ENCODE measurements around the gene ARHGAP26. TPM values are rescaled to one million over a fixed set of nuclear protein-coding genes. Genes with fewer than 3 reads are reported as not detected.

Gene ARHGAP26
- total RNA-seq, 2 donors from 2014 or later, result 15.7 to 23.4 TPM

DNA sequence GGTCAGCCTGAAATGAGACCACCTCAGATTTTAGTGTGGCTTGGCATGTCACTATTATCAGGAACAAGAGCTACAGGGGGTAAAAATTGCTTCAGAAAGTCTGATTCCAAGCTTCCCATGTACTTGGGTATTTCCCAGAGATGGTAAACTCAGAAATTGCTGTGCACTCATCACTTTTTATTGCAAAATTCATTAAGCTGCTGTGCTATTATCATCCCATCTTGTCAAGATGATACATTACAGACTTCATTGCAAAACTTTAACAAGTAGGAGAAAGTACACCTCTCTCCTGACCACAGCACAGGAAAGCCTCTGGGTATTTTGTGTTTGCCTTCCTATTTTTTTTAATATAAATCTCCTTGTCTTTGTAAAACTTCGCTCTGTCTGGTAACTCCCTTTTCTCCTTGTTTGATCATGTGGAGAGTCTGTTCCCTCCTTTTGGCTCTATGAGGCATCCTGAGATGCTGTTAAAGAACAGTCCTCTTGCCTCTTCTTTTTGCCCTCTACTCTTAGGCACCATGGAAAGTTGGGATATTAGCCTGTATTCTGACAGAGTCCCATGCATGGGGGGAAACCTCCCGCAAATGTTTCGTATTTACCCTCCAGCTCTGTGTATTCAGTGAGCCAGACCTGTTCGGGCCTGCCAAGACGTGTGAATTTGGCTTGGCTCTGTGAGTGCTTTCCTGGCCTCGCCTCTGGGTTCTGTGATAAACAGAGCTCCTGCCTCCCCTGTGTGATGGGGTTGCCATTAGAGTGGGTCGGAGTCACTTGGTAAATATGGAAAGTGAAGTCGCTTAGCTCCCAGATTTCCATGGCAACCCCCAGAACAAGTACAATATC lies 372.6 kb downstream of the ARHGAP26 start:
- H3K9me3 Mint-ChIP-seq, result no peaks in the 10 kb centered on the region
- no peak overlapping the region for H3K27ac Mint-ChIP-seq
- no peak for DNase-seq (ENCODE audit: low spot score in 2 of 2)
- no peak for ATAC-seq
- H3K36me3 Mint-ChIP-seq, result no peaks in the 10 kb centered on the region

DNA sequence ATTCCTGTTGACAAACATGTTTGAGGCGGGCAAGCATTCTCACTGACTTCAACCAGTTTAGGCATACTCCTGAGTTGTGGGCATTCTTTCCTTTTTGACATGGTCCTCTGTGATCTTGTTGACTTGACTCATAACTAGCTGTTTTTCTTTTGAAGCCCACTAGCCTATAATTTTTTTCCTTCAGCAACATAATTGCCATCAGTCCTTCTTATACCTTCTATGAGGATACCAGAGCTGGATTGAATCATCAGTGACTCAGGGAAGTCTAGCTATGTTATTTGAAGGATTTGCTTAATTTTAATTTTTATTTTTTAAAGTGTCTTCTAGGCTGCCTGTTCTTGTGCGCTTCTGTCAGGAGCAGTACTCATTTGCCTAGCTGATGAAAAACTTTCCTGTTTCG lies 373.8 kb downstream of the ARHGAP26 start:
- Mint-ChIP-seq H3K27ac (no peak overlapping the region), H3K36me3 (peaks cover 0 to 4% of the 10 kb centered on the region in 2 donors), H3K9me3 (no peaks in the 10 kb centered on the region)
- ATAC-seq, result no peak
- DNase-seq (ENCODE audit: low spot score in 2 of 2), result no peak

DNA sequence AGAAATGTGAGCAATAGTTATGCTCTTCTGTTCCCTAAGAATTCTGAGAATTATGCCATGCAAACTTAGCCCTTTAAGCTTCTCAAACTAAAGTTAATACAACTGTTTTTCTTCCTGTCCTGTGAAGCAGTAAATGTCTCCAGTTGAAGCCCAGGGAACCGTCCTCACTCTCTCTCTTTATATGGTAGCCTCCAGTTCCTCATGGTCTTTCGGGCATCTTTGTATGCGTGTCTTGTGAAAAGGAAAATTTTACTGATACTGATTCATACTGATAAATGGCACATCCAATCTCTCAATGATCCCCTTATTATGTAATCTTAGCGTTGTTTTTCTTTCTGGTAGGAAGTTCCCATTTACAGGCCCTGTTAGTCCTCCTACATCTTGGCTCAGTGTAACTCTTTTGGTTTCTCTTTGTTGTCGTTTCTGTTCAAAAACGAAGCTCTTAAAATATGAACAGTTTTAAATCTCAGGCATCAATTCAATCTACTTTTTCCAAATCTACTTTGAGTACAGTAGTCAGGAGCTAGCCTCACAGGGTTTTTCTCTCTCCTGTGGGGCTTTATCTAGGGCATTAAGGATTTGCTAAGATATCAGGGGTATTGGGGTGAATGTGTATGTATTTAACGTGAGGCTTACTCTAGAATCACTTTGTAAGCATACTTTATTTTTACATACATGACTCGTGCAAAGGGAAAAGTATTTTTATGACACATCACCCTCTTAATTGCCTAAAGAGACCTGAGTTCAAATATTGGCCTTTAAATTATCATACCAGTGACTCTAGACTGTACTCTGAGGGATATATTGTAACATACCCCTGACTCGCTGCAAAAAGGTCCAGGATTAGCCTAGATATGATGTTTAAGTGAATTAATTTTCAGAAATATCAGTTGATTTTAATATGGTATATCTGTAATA lies 375.3 kb downstream of the ARHGAP26 start:
- Mint-ChIP-seq H3K9me3 (no peaks in the 10 kb centered on the region), H3K36me3 (peaks cover 0 to 4% of the 10 kb centered on the region in 2 donors), H3K27ac (peak overlapping the region in 1 of 2 donors; percentile 32)
- ATAC-seq, result no peak
- DNase-seq (ENCODE audit: low spot score in 2 of 2), result no peak

DNA sequence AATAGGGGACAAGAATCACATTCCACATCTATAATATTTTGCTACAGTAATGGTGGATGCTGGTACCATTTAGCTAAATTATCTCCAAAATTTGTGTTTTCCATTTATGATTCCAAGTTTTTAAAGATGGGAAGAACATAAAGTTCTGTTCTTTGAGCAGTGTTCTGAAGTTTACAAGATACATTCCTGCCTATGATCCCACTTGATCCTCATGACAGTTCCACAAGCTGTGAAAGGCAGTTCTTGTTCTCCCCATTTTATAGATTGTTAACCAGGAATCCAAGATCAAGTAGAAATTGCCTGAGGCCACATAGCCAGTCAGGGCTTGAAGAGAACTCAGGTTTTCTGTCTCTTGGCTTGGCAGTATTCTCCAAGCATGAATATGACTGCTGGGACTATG lies 376.0 kb downstream of the ARHGAP26 start:
- H3K36me3 Mint-ChIP-seq, result peaks cover 0 to 4% of the 10 kb centered on the region in 2 donors
- no peaks in the 10 kb centered on the region for H3K9me3 Mint-ChIP-seq

DNA sequence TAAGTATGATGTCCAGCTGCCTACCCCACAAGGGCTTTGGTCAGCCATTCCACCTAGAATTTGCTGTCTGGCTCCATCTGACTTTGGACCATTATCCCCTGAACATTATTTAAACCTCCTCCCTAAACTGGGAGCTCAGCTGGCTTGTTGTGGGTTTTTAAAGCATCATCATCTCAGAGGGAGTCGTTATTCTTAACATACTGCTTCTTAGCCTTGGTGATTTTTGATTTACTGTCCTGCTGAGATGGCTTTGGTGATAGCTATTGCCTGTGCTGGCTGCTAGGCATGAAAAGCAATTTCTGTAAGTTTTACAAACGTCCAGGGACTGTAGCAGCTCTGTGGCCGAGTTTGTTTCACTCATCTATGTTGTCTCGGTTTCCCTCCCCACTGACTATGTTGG lies 377.2 kb downstream of the ARHGAP26 start:
- peaks cover 0 to 4% of the 10 kb centered on the region in 2 donors for H3K36me3 Mint-ChIP-seq

More for the DNA sequence above, 376.0 kb downstream of the ARHGAP26 start:
- ATAC-seq (no peak), DNase-seq (ENCODE audit: low spot score in 2 of 2) (no peak)
- H3K27ac Mint-ChIP-seq, result no peak overlapping the region

DNA sequence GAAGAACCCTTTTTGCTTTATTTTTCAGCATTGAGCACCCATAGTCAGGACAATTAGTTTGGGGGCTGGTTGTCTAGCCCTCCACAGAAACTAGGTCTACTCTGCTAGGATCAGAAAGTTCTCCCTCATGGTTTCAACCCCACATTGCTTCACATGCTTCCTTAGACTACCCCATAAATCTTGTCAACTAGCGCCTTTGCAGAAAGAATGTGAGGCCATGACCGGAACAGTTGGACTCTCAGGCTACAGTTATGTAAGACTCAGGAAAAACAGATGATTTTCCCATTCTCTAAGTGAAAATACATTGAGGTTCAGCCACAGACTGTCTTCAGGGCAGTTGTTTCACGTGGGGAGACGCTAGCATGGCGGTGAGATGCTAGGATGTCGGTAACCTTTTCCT lies 377.7 kb downstream of the ARHGAP26 start:
- ATAC-seq (no peak), DNase-seq (ENCODE audit: low spot score in 2 of 2) (no peak)
- H3K9me3 Mint-ChIP-seq, result no peaks in the 10 kb centered on the region
- H3K27ac Mint-ChIP-seq, result no peak overlapping the region
- peaks cover 3 to 4% of the 10 kb centered on the region in 2 donors for H3K36me3 Mint-ChIP-seq

More for the DNA sequence above, 377.2 kb downstream of the ARHGAP26 start:
- Mint-ChIP-seq H3K9me3 (no peaks in the 10 kb centered on the region), H3K27ac (no peak overlapping the region)
- DNase-seq (ENCODE audit: low spot score in 2 of 2) (no peak), ATAC-seq (no peak)

DNA sequence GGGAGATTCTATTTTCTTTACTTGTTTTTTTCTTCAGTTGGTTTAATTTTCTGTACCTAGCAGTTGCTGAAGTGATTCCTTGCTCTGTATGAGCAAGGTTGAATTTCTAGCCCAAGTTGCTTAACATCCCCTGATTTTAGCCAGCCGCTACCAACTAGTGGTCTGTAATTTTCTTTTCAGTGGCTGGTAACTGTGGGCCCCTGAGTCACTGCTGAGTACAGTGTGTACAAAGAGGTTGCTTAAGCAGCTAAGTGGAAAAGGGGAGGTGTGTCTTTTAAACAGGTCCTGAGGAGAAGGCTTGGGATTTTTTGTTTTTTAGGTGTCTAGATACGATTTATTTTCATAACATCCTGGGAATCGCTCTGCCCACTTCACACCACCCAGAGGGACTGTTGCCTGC lies 378.6 kb downstream of the ARHGAP26 start:
- peaks cover 4 to 5% of the 10 kb centered on the region in 2 donors for H3K36me3 Mint-ChIP-seq
- DNase-seq (ENCODE audit: low spot score in 2 of 2) (no peak), ATAC-seq (no peak)
- no peak overlapping the region for H3K27ac Mint-ChIP-seq
- no peaks in the 10 kb centered on the region for H3K9me3 Mint-ChIP-seq

DNA sequence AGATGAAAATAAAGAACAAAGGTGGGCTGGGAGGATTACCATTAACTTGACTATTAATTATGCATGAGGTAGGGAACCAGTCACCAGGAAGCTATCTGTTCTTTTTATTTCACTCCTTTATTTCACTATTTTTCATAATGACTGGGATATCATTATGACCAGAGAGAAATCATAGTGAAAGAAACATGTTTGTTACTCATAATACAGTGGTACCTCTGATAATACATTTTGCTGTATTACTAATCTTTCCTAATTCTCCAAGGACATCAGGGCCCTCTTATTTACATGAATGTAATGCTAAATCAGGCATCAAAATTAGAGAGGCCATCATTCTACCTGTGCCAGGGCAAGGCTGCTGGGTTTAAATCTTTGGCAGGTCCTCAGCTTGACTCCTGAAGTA lies 379.6 kb downstream of the ARHGAP26 start:
- no peak for DNase-seq (ENCODE audit: low spot score in 2 of 2)
- H3K27ac Mint-ChIP-seq, result no peak overlapping the region
- ATAC-seq, result peak in 1 of 2 donors; percentile 67
- H3K36me3 Mint-ChIP-seq, result peaks cover 4 to 5% of the 10 kb centered on the region in 2 donors
- no peaks in the 10 kb centered on the region for H3K9me3 Mint-ChIP-seq

DNA sequence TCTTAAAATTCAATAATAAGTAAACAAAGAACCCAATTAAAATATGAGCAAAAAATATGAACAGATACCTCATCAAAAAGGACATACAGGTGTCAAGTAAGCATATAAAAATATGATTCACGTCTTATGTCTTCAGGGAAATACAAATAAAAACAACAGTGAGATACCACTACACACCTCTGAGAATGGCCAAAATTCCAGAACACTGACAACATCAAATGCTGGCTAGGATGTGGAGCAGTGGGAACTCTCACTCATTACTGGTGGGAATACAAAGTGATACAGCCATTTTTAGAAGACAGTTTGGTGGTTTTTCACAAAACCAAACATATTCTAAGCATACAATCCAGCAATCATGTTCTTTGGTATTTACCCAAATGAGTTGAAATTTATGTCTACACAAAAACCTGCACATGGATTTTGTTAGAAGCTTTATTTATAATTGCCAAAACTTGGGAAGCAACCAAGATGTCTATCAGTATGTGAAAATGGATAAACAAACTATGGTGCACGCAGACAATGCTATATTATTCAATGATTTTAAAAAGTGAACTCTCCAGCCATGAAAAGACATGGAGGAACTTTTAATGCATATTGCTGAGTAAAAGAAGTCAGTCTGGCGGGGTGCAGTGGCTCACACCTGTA lies 381.0 kb downstream of the ARHGAP26 start:
- Mint-ChIP-seq H3K27ac (no peak overlapping the region), H3K9me3 (no peaks in the 10 kb centered on the region), H3K36me3 (peaks cover 4 to 5% of the 10 kb centered on the region in 2 donors)
- ATAC-seq, result no peak
- no peak for DNase-seq (ENCODE audit: low spot score in 2 of 2)

DNA sequence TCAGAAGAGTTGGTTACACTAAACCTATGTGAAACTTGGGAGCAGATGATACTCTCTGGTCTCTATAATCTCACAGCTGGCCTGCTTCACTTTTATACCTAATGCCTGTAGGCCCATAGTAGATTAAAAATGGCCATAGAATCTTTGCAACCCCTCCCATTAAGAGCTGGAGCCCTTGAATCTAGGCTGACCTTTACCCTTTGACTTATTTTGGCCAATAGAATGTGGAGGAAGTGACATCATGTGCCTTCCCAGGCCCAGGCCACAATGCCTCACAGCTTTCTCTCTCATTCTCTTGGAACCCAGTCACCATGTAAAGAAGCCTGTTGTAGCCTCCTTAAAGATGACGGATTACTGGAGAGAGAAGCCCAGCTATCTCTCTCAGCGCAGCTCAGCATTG lies 382.3 kb downstream of the ARHGAP26 start:
- DNase-seq (ENCODE audit: low spot score in 2 of 2) (no peak), ATAC-seq (no peak)
- Mint-ChIP-seq H3K27ac (no peak overlapping the region), H3K36me3 (peaks cover 5 to 8% of the 10 kb centered on the region in 2 donors), H3K9me3 (no peaks in the 10 kb centered on the region)

DNA sequence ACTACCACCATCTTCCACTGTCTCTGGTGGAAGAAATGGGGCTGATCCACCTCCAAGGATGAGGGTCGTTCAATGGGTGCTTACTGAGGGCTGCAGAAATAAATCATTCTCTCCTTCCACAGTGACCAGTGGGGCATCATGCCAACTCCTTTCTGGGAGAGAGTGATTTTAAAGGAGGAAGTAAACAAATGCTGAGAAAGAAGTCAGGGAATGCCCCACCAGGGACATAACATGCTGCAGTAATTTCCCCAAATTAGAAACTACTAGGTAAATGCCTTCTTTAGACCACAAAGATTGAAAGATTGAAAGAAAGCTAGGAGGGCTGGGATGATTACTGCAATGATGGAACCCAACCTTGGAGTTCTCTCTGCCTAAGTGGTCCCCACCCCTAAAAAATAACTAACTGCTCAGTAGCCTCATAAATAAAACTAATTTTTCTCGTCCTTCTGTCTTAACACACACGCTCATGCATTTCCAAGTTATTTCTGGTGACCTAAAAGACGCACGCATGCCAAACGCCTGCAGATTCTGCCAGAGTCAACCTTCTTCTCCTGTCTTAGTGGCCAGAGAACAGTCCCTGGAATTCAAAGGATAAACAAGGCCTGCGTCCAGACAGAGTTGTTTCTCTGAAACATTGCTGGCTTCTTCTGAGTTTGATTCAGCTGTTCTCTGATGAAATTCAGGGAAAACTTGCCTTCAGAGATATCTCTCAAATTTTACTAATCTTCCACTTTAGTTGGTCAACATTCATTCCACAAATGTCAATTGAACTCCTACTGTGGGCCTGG lies 383.3 kb downstream of the ARHGAP26 start:
- no peak for DNase-seq (ENCODE audit: low spot score in 2 of 2)
- H3K9me3 Mint-ChIP-seq, result no peaks in the 10 kb centered on the region
- H3K27ac Mint-ChIP-seq, result peak overlapping the region in 1 of 2 donors; percentile 62
- no peak for ATAC-seq
- peaks cover 4 to 5% of the 10 kb centered on the region in 2 donors for H3K36me3 Mint-ChIP-seq

DNA sequence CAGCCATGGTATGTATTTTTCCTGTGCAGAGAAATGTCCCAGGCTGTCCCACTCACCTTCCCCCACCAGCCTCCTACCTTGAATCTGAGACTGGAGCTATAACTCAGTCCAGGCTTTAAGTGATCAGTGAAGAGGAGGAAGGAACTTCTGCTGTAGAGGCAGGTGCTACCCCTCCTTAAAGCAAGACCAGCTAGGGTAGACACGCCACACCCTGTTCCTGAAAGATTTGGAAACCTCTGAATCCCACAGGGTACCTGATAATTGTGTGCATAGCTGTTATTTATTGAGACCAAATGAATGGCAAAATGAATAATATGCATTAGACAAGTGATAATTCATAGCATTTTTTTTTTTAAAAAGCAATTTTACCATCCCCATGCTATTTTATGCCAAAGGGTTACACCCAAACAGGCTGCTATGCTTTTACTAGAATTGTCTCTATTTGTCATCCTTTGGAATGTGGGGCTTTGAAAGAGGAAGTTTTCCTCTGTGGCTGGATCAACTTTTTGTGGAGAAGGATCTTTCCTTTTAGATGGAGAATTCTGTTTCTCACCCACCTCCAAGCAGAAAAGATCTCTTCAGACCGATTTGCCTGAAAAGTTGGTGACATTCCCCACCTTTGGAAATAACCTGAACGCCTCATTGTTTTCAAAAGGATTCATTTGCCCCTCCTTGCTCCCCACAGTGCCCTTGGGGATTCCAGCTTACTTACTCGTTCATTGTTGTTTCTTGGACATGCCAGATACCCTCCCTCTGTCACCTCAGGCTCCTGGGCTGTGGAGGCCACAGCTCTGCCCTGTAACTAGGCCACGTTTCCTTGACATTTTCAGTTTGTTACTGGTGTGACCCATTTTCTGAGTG lies 384.6 kb downstream of the ARHGAP26 start:
- H3K9me3 Mint-ChIP-seq, result no peaks in the 10 kb centered on the region

DNA sequence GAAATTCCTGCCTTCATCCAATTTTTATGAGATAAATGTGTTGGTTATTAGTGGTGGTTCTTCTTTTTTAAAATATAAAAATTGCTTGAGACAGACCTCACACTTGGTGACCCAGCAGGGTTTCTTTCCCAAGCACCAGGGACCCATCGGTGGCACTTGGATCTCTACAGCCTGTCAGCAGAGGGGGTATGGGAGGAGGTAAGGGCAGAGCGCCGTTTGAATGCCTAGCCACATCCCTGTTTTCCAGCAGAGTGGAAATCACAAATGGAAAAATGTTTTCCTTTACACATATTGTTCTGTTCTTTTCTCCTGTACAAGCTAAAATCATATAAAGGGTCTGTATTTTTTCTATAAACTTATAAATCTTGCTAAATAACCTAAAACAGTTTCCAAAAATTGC lies 385.3 kb downstream of the ARHGAP26 start:
- Mint-ChIP-seq H3K9me3 (no peaks in the 10 kb centered on the region), H3K36me3 (peaks cover 4 to 5% of the 10 kb centered on the region in 2 donors), H3K27ac (no peak overlapping the region)
- DNase-seq (ENCODE audit: low spot score in 2 of 2) (no peak), ATAC-seq (no peak)

More for the DNA sequence above, 384.6 kb downstream of the ARHGAP26 start:
- DNase-seq (ENCODE audit: low spot score in 2 of 2) (no peak), ATAC-seq (no peak)
- peaks cover 4 to 5% of the 10 kb centered on the region in 2 donors for H3K36me3 Mint-ChIP-seq
- H3K27ac Mint-ChIP-seq, result no peak overlapping the region

DNA sequence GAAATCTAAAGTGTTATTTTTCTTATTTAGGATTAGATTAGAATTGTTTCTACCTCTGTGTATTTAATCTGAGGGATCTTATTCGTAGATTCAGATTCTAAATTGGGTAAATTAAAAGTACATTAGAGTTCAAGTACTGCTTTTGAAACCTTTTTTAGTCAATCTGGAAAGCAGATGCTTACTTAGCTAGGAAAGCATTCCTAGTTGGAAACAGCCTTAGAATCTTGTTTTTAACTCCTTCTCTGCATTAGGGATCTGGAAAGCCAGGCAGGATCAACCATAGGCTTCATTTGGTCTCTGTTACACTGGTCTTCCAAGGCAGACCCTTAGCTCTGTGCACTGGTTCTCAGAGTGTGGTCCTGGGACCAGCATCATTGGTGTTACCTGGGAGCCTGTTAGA lies 385.9 kb downstream of the ARHGAP26 start:
- Mint-ChIP-seq H3K27ac (no peak overlapping the region), H3K36me3 (peaks cover 4 to 6% of the 10 kb centered on the region in 2 donors), H3K9me3 (no peaks in the 10 kb centered on the region)
- ATAC-seq (no peak), DNase-seq (ENCODE audit: low spot score in 2 of 2) (no peak)

DNA sequence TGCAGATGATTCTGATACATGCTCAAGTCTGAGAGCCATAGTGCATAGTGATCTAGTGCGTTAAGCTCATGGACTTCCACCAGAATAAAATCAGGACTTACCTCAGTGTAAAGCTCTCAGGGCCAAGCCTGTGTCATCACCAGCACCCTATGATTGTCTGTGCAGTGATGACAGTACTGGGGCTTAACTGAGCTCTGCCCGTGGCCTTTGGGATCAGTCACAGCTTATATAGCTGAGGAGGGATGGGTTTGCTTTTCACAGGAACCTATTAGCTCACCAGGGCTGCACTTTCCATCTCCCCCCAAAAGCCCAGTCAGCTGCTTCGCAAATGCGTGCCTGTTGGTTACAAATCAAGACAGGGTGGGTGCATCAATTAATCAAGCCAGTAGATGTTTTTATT lies 386.4 kb downstream of the ARHGAP26 start:
- Mint-ChIP-seq H3K27ac (no peak overlapping the region), H3K9me3 (no peaks in the 10 kb centered on the region), H3K36me3 (peaks cover 4 to 10% of the 10 kb centered on the region in 2 donors)
- ATAC-seq (no peak), DNase-seq (ENCODE audit: low spot score in 2 of 2) (no peak)

All from activated naive CD4-positive, alpha-beta T cell treated with anti-CD3 and anti-CD28 coated beads, Interleukin-2, amount 50 U/mL, for 72 hours (primary cell).